Karpas-422 (cell line): ENCODE measurements around the gene CARS1. TPM values are rescaled to one million over a fixed set of nuclear protein-coding genes. Genes with fewer than 3 reads are reported as not detected.

ENCODE experiments used
- DNase-seq: peaks from one replicate; pipeline ENCODE4 v3.0.0-alpha.2; 2015
- H2AFZ ChIP-seq: fragments of 200-600 bp; sonication (generic); 2 replicates; pipeline ENCODE4 v1.6.1; 2014; ENCODE audit warnings: antibody characterized with exemption, low read length, mixed read lengths
- H3K27ac ChIP-seq: fragments of 200-600 bp; sonication (generic); 2 replicates; pipeline ENCODE4 v1.5.1; 2014; ENCODE audit warnings: mild to moderate bottlenecking, low read length, moderate library complexity
- H3K27me3 ChIP-seq: fragments of 200-600 bp; sonication (generic); 2 replicates; pipeline ENCODE4 v1.6.1; 2014; ENCODE audit warnings: low read length, mixed read lengths
- H3K36me3 ChIP-seq: fragments of 200-600 bp; sonication (generic); 2 replicates; pipeline ENCODE4 v1.6.1; 2014; ENCODE audit warnings: low read length, mixed read lengths; ENCODE audit not compliant: insufficient read depth
- H3K4me1 ChIP-seq: fragments of 200-600 bp; sonication (generic); 2 replicates; pipeline ENCODE4 v1.6.1; 2014; ENCODE audit warnings: mild to moderate bottlenecking, low read length, mixed read lengths
- H3K4me2 ChIP-seq: fragments of 200-600 bp; sonication (generic); 2 replicates; pipeline ENCODE4 v1.6.1; 2014; ENCODE audit warnings: low read length, low read depth, mild to moderate bottlenecking; ENCODE audit not compliant: poor library complexity, severe bottlenecking
- H3K4me3 ChIP-seq: fragments of 200-600 bp; sonication (generic); 2 replicates; pipeline ENCODE4 v1.5.1; 2014; ENCODE audit warnings: mild to moderate bottlenecking, antibody characterized with exemption, low read length, mixed read lengths
- H3K79me2 ChIP-seq: fragments of 200-600 bp; sonication (generic); 2 replicates; pipeline ENCODE4 v1.6.1; 2014; ENCODE audit warnings: mild to moderate bottlenecking, low read length, mixed read lengths
- H3K9ac ChIP-seq: fragments of 200-600 bp; sonication (generic); 2 replicates; pipeline ENCODE4 v1.6.0; 2014; ENCODE audit warnings: low read length
- H3K9me2 ChIP-seq: fragments of 200-600 bp; sonication (generic), shearing (Covaris generic); replicated peaks from 2 replicates; pipeline ENCODE4 v1.6.0; 2014; ENCODE audit warnings: mild to moderate bottlenecking, low read length, moderate library complexity; ENCODE audit not compliant: insufficient read depth
- H3K9me3 ChIP-seq: fragments of 300-700, 200-600 bp; sonication (generic); 2 replicates; pipeline ENCODE4 v1.6.1; 2014; ENCODE audit warnings: low read length, mixed read lengths
- H4K20me1 ChIP-seq: fragments of 200-600 bp; sonication (generic); 2 replicates; pipeline ENCODE4 v1.6.1; 2014; ENCODE audit warnings: mild to moderate bottlenecking, antibody characterized with exemption, low read length, low read depth; ENCODE audit not compliant: insufficient read depth
- total RNA-seq: library from RNA; depleted of rRNA; stranded (reverse); fragments of >200 nt; shearing (Covaris generic); gene quantifications from 2 replicates; pipeline ENCODE4 v1.2.3, GENCODE V29; 2014; ENCODE audit warnings: low replicate concordance

The CARS1 gene
- total RNA-seq, 1 experiment from 2014 or later, result 55.8 TPM

- Histone ChIP-seq H3K27ac (no peak overlapping the region), H2AFZ (no peak overlapping the region), H3K79me2 (no peaks in the 10 kb centered on the region), H3K4me2 (no peak overlapping the region), H3K27me3 (no peaks in the 10 kb centered on the region), H3K9me2 (no peaks in the 10 kb centered on the region), H4K20me1 (no peaks in the 10 kb centered on the region), H3K4me1 (no peaks in the 10 kb centered on the region), H3K36me3 (no peaks in the 10 kb centered on the region), H3K9me3 (no peaks in the 10 kb centered on the region), H3K4me3 (no peak overlapping the region), H3K9ac (no peak overlapping the region)
- no peak for DNase-seq
These were observed 42.0 kb upstream of the CARS1 start for GRCh38 chr11:3099178-3099577.

DNA sequence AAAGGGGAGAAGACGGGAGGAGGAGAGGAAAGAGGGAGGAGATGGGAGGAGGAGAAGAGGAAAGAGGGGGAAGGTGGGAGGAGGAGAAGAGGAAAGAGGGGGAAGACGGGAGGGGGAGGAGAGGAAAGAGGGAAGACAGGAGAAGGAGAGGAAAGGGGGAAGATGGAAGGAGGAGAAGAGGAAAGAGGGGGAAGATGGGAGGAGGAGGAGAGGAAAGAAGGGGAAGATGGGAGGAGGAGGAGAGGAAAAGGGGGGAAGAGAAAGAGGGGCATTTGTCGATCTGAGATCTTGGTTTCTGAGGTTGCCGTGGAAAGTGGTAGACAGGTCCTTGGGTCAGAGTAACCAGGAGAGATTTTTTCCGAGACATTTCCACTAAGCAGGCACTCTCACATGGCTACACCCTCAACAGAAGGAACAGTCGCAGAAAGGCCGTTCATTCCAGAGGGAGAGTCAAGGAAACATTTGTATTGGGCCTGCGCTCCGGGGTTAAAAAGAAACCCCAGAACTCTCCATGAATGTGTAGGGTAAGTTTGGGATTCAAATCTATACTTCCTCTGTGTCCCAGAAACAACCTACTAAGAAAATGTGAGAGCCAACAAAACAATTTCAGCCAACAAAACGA is 39.8 kb upstream of the CARS1 start:
- no peaks in the 10 kb centered on the region for H3K9me3 ChIP-seq
- H3K9ac ChIP-seq, result no peak overlapping the region
- no peaks in the 10 kb centered on the region for H3K36me3 ChIP-seq
- H3K79me2 ChIP-seq, result no peaks in the 10 kb centered on the region
- no peaks in the 10 kb centered on the region for H4K20me1 ChIP-seq
- no peaks in the 10 kb centered on the region for H3K9me2 ChIP-seq
- no peak overlapping the region for H3K4me3 ChIP-seq
- H3K27ac ChIP-seq, result no peak overlapping the region
- DNase-seq, result no peak
- H3K4me2 ChIP-seq, result no peak overlapping the region
- H3K27me3 ChIP-seq, result no peaks in the 10 kb centered on the region
- no peak overlapping the region for H2AFZ ChIP-seq
- H3K4me1 ChIP-seq, result peaks cover under 1% of the 10 kb centered on the region

DNA sequence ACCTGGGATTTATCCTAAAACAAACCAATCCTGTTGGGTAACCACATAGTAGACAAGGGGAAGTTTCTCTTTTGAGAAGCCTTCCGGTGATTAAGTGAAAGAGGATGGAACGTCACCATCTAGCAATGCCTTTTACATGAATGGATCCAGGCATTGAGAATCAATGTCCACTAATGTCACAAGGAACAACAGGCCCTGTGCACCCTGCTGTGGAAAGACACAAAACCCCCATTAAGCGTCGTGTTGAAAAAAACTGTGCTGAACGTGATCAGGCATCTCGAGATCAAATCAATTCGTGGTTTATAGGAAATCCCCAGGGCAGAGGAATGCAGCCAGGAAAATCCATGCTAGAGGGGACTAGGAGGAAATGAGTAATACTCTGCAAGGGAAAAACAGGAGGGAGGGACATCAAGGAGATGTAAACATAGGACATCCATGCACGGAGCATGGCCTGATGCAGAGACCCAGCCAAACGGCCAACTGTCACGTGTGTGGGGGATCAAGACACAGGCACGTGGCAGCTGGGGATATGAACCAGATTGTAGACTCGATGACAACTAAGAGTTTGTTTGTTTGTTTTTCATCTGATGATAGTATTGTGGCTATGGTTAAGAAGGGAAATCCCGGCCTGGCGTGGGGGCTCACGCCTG is 38.6 kb upstream of the CARS1 start:
- Histone ChIP-seq H3K9ac (no peak overlapping the region), H3K36me3 (no peaks in the 10 kb centered on the region), H3K4me1 (peaks cover 3% of the 10 kb centered on the region), H3K4me3 (no peak overlapping the region), H3K27me3 (no peaks in the 10 kb centered on the region), H3K9me3 (no peaks in the 10 kb centered on the region), H4K20me1 (no peaks in the 10 kb centered on the region), H3K4me2 (no peak overlapping the region), H3K27ac (no peak overlapping the region), H2AFZ (no peak overlapping the region), H3K9me2 (no peaks in the 10 kb centered on the region), H3K79me2 (no peaks in the 10 kb centered on the region)
- DNase-seq, result no peak

- Histone ChIP-seq H3K27me3 (no peaks in the 10 kb centered on the region), H3K4me1 (peaks cover 3% of the 10 kb centered on the region), H3K4me3 (no peak overlapping the region), H3K9me3 (no peaks in the 10 kb centered on the region), H3K4me2 (no peak overlapping the region), H3K36me3 (no peaks in the 10 kb centered on the region), H3K9me2 (no peaks in the 10 kb centered on the region), H4K20me1 (no peaks in the 10 kb centered on the region), H3K27ac (no peak overlapping the region), H3K79me2 (no peaks in the 10 kb centered on the region), H2AFZ (no peak overlapping the region), H3K9ac (no peak overlapping the region)
- no peak for DNase-seq
These were observed 37.1 kb upstream of the CARS1 start for GRCh38 chr11:3094223-3094824.

DNA sequence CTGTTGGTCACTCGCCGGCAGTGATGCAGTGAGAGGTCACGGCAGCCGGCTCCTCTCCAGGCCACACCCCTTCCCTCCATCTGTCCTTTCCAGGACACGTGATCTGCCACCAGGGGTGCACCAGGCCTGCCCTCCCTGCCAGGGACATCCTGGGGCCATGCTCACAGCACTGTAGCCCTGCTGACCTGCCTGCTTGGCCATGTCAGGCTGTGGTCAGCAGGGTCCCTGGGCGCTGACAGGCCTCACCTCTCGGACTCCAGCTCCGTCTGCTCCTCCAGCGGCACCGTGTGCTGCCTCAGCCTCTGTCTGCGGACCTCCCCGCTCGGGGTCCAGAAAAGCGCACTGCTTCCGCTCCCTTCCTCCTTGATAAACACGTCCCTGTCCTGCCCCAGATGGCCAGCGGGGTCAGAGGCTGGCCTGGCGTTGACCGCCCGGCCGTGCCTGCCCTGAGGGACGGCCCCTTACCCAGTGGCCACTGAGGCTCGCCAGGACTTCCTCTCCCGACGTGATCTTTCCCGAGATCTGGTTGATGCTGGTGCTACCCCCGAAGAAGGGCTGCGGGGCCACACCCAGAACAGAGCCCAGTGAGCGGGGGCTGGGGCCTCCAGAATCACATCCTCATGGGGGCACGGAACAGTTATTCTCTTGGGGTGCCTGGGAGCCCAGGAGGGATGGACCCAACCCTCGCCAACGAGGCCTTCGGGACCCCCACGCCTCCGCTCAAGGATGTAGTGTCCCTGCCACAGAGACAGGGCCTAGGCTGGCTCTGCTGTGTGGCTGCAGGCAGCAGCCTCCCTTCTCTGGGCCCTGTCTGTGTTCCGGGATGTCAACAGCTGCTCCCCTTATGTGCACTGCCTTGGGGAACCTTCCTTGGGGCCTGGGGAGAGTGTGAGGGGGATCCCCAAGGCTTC is 36.3 kb upstream of the CARS1 start:
- Histone ChIP-seq H4K20me1 (no peaks in the 10 kb centered on the region), H3K79me2 (no peaks in the 10 kb centered on the region), H3K4me2 (no peak overlapping the region), H2AFZ (no peak overlapping the region), H3K27me3 (no peaks in the 10 kb centered on the region), H3K9me3 (no peaks in the 10 kb centered on the region), H3K9ac (no peak overlapping the region), H3K4me3 (no peak overlapping the region), H3K4me1 (peaks cover 3% of the 10 kb centered on the region), H3K36me3 (no peaks in the 10 kb centered on the region), H3K27ac (no peak overlapping the region), H3K9me2 (no peaks in the 10 kb centered on the region)
- no peak for DNase-seq

DNA sequence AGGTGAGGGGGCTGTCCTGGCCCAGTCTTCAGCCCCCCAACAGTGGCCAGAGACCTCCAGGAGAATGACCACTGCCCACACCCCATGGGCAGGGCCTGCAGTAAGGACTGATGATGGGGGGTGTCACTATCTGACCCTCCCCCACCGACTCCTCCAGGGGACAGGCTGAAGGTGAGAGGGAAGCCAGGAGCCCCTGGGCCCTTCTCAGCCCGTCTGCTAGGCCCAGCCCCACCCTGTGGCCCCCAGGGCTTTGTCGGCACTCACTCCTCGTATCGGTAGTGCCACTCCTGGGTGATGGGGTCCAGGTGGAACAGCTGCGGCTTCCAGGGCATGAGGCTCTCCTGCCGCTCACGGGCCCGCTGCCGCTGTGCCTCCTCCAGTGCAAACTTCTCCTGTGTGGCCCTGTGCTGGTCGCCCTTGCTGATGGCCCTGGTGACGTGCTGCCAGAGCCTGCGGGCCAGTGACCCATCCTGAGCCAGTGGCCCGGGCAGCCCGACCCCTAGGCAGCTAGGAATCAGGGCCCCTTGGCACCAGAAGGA is 35.4 kb upstream of the CARS1 start:
- Histone ChIP-seq H3K9ac (no peak overlapping the region), H3K36me3 (no peaks in the 10 kb centered on the region)

GRCh38 chr11:3091846-3092602 is 34.8 kb upstream of the CARS1 start:
- Histone ChIP-seq H3K9me3 (no peaks in the 10 kb centered on the region), H3K36me3 (no peaks in the 10 kb centered on the region), H3K27ac (no peak overlapping the region), H3K4me1 (peaks cover 3% of the 10 kb centered on the region), H3K9ac (no peak overlapping the region), H3K4me3 (no peak overlapping the region), H4K20me1 (no peaks in the 10 kb centered on the region), H3K27me3 (no peaks in the 10 kb centered on the region), H3K9me2 (no peaks in the 10 kb centered on the region), H3K4me2 (no peak overlapping the region), H2AFZ (no peak overlapping the region), H3K79me2 (no peaks in the 10 kb centered on the region)
- peak; percentile 84 for DNase-seq

More for the DNA sequence above, 35.4 kb upstream of the CARS1 start:
- Histone ChIP-seq H3K27me3 (no peaks in the 10 kb centered on the region), H3K4me1 (peaks cover 3% of the 10 kb centered on the region), H4K20me1 (no peaks in the 10 kb centered on the region), H2AFZ (no peak overlapping the region), H3K9me3 (no peaks in the 10 kb centered on the region), H3K27ac (no peak overlapping the region), H3K4me3 (no peak overlapping the region), H3K9me2 (no peaks in the 10 kb centered on the region), H3K4me2 (no peak overlapping the region), H3K79me2 (no peaks in the 10 kb centered on the region)
- no peak for DNase-seq
